ENCODE data around the gene AFP.
"Not testable (repeated sequence)": the region's sequence is repeated elsewhere in the genome, so short reads cannot be mapped to it uniquely, and the experiment has no call there.

Gene AFP

GRCh38 chr4:73435984-73436383 lies at the start of gene AFP:
TSS of gene AFP (plus strand) at chr4:73436221. CDS start at chr4:73436263, 42 bp downstream.
- no peak for DNase-seq (ENCODE audit: low read depth in 2 of 2)

DNA sequence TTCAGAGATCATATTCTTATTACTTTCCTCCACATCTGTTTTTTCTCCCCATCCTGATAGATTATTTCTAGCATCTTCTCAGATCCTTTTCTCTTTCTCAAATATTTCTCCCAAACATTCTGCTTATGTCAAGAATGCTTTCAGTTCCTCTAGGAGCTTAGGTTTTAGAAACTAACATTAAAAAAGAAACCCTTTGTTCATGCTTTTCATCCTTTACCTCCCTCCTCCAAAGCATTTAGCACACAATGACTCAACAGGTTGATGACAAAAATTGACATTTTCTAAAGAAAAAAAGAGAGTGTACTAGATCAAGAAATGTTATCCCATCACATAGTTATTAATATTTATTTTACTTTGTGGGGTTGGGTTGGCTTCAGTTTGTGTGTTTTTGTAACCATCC lies 48.5 kb upstream of the AFP start:
- no peak for DNase-seq (ENCODE audit: low read depth in 2 of 2)

DNA sequence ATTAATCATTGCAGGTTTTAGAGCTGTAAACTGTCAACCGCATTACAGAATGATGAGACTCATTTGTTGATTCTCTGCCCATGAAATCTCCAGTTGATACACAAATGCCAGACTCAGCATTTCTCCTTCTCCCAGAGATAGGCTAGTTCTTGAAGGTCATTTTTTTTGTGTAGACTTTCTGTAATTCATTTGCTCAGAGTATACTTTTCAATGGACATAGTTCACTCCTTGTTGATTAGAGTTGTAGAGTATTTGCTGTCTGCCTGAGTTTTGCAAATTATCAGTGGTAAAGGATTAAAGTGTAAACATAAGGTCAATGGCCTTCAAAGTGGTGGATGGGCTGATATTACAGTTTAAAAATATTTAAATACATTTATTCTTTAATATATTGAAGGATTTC lies 47.1 kb upstream of the AFP start:
- DNase-seq (ENCODE audit: low read depth in 2 of 2), result no peak

- DNase-seq (ENCODE audit: low read depth in 2 of 2), result not testable (repeated sequence)
Measured at GRCh38 chr4:73389663-73390062, 46.4 kb upstream of the AFP start.

DNA sequence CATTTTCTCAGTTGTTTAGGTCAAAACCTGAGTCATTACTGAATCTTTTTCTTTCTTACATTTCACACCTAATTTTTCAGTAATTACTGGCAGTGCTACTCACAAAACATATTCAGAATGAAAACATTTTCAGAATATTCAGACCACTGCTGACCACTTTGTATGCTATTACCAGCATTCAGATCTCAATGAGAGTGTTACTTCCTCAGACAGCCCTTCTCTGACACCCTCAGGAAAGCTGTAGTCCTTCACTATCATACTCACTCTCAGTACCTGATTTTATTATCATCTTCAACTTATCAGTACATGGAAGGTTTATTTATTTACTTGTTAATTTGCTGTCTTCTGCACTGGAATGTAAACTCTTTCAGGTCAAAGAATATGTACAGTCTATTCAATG lies 44.2 kb upstream of the AFP start:
- no peak for DNase-seq (ENCODE audit: low read depth in 2 of 2)

DNA sequence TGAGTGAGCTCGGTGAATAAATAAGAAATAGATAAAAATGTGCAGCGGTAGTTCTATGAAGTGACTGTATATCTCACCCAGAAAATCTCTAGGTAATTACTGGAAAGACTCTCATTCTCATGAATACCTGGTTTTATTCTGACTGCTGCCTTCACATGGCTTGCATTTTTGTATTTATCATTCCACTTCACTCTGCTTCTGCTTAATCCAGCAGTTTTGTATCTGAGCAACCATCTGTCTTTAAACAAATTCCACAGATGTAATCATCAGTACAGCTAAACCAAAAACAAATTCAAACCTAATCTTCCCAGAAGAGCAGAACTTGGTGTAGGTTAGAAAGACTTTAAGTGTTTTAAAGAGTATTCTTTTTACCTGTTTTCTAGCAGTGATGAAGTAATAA lies 43.1 kb upstream of the AFP start:
- DNase-seq (ENCODE audit: low read depth in 2 of 2), result no peak

GRCh38 chr4:73396304-73396703 lies 39.7 kb upstream of the AFP start:
- DNase-seq (ENCODE audit: low read depth in 2 of 2), result no peak

DNA sequence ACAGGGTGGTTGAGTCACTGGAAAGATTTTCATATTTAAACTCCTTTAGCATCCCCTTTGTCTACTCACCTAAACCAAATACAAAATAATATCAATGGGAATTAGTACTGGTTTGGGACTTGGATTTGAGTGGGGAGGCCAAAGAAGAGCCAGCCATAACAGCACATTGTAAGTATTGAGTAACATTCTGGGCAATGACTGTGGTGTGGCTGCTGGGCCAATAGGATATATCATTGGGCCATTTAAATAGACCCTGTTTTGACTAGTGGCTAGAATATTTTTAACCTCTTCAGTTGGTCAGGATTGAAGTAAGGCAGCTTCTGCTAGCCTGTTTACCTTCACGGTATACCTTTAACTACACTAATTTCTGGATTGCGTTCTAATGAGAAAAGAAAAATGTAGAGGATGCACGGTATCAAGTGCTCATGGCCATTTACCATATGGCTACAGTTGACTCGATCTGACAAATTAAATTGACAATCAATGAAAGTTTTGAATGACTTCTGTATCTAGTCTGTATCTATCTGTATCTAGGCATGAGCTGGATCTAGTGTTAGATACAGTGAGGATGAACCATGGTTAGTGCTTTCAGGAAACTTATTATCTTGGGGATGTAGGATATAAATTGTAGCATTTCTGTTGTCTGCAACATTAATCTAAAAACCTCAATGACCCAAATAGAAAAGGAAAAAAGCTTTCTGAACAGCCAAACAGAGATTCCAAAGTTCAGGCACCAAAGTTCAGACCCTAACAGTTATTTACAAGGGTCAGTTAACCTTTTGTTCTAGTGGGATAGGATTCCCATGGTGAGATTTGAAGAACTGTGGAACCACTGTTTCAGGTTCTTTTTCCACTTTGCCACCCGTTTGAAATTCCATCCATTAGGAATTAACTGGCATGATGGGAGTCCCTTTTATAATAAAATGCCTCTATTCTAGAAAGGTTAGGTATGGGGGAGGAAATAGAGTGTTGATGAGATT lies 38.7 kb upstream of the AFP start:
- no peak for DNase-seq (ENCODE audit: low read depth in 2 of 2)

DNA sequence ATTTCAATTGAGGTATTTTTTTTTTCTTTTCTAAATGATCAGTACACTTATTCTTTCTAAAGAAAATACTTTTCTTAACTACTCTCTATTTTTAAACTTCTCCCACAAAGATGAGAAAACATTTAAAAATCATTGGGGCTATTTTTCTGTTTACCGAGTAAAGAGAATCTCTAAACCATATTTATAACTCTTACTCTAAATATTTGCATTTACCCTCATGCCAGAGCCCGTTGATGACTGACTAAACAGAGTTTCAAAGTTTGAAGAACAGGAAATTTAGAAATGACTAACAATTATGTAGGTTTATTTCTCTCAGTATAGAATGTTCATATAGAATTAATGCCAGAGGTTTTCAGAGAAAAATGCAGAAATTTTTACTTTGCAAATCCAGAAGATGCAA lies 34.6 kb upstream of the AFP start:
- DNase-seq (ENCODE audit: low read depth in 2 of 2), result no peak

DNA sequence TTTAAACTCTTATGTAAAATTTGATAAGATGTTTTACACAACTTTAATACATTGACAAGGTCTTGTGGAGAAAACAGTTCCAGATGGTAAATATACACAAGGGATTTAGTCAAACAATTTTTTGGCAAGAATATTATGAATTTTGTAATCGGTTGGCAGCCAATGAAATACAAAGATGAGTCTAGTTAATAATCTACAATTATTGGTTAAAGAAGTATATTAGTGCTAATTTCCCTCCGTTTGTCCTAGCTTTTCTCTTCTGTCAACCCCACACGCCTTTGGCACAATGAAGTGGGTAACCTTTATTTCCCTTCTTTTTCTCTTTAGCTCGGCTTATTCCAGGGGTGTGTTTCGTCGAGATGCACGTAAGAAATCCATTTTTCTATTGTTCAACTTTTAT lies 32.0 kb upstream of the AFP start, which contains the start of gene ALB:
Gene ALB (plus strand): TSS at position 246 of the 400 bp plus-strand sequence. CDS start 41 bp downstream, at position 287.
- no peak for DNase-seq (ENCODE audit: low read depth in 2 of 2)

GRCh38 chr4:73404457-73404856 lies 31.6 kb upstream of the AFP start:
- DNase-seq (ENCODE audit: low read depth in 2 of 2), result no peak

DNA sequence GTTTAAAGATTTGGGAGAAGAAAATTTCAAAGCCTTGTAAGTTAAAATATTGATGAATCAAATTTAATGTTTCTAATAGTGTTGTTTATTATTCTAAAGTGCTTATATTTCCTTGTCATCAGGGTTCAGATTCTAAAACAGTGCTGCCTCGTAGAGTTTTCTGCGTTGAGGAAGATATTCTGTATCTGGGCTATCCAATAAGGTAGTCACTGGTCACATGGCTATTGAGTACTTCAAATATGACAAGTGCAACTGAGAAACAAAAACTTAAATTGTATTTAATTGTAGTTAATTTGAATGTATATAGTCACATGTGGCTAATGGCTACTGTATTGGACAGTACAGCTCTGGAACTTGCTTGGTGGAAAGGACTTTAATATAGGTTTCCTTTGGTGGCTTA lies 30.9 kb upstream of the AFP start:
- no peak for DNase-seq (ENCODE audit: low read depth in 2 of 2)

GRCh38 chr4:73406548-73406875 lies 29.5 kb upstream of the AFP start:
- no peak for DNase-seq (ENCODE audit: low read depth in 2 of 2)

DNA sequence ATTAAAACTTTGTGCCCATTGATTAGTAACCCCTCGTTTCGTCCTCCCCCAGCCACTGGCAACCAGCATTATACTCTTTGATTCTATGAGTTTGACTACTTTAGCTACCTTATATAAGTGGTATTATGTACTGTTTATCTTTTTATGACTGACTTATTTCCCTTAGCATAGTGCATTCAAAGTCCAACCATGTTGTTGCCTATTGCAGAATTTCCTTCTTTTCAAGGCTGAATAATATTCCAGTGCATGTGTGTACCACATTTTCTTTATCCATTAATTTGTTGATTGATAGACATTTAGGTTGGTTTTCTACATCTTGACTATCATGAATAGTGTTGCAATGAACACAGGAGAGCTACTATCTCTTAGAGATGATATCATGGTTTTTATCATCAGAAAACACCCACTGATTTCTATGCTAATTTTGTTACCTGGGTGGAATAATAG lies 28.8 kb upstream of the AFP start:
- no peak for DNase-seq (ENCODE audit: low read depth in 2 of 2)

DNA sequence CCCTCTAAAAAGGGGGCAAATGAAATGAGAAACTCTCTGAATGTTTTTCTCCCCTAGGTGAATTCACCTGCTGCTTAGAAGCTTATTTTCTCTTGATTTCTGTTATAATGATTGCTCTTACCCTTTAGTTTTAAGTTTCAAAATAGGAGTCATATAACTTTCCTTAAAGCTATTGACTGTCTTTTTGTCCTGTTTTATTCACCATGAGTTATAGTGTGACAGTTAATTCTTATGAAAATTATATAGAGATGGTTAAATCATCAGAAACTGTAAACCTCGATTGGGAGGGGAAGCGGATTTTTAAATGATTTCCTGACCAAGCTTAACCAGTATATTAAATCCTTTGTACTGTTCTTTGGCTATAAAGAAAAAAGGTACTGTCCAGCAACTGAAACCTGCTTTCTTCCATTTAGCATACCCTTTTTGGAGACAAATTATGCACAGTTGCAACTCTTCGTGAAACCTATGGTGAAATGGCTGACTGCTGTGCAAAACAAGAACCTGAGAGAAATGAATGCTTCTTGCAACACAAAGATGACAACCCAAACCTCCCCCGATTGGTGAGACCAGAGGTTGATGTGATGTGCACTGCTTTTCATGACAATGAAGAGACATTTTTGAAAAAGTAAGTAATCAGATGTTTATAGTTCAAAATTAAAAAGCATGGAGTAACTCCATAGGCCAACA lies 27.7 kb upstream of the AFP start:
- no peak for DNase-seq (ENCODE audit: low read depth in 2 of 2)

GRCh38 chr4:73409012-73409862 lies 26.8 kb upstream of the AFP start:
- no peak for DNase-seq (ENCODE audit: low read depth in 2 of 2)

- DNase-seq (ENCODE audit: low read depth in 2 of 2), result no peak
Measured at GRCh38 chr4:73409978-73410548, 26.0 kb upstream of the AFP start.

DNA sequence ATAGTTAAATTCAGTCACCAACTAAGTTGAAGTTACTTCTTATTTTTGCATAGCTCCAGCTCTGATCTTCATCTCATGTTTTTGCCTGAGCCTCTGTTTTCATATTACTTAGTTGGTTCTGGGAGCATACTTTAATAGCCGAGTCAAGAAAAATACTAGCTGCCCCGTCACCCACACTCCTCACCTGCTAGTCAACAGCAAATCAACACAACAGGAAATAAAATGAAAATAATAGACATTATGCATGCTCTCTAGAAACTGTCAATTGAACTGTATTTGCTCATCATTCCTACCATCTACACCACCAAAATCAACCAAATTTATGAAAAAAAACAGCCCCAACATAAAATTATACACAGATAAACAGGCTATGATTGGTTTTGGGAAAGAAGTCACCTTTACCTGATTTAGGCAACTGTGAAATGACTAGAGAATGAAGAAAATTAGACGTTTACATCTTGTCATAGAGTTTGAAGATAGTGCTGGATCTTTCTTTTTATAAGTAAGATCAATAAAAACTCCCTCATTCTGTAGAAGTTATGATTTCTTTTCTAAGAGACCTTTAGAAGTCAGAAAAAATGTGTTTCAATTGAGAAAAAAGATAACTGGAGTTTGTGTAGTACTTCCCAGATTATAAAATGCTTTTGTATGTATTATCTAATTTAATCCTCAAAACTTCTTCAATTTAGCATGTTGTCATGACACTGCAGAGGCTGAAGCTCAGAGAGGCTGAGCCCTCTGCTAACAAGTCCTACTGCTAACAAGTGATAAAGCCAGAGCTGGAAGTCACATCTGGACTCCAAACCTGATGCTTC lies 24.9 kb upstream of the AFP start:
- DNase-seq (ENCODE audit: low read depth in 2 of 2), result no peak

DNA sequence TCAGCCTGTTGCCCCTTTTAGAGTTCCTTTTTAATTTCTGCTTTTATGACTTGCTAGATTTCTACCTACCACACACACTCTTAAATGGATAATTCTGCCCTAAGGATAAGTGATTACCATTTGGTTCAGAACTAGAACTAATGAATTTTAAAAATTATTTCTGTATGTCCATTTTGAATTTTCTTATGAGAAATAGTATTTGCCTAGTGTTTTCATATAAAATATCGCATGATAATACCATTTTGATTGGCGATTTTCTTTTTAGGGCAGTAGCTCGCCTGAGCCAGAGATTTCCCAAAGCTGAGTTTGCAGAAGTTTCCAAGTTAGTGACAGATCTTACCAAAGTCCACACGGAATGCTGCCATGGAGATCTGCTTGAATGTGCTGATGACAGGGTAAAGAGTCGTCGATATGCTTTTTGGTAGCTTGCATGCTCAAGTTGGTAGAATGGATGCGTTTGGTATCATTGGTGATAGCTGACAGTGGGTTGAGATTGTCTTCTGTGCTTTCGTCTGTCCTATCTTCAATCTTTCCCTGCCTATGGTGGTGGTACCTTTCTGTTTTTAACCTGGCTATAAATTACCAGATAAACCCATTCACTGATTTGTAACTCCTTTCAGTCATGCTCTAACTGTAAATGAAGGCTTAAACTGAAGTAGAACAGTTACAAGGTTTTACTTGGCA lies 24.1 kb upstream of the AFP start:
- DNase-seq (ENCODE audit: low read depth in 2 of 2), result no peak

GRCh38 chr4:73413294-73413755 lies 22.7 kb upstream of the AFP start:
- DNase-seq (ENCODE audit: low read depth in 2 of 2), result no peak
